ENCODE results near the gene RDX.
"Not testable (repeated sequence)": the region's sequence is repeated elsewhere in the genome, so short reads cannot be mapped to it uniquely, and the experiment has no call there.

RDX gene

GRCh38 chr11:110318638-110319404, 22.4 kb upstream of the RDX start:
- TF ChIP-seq, protein P1, sequence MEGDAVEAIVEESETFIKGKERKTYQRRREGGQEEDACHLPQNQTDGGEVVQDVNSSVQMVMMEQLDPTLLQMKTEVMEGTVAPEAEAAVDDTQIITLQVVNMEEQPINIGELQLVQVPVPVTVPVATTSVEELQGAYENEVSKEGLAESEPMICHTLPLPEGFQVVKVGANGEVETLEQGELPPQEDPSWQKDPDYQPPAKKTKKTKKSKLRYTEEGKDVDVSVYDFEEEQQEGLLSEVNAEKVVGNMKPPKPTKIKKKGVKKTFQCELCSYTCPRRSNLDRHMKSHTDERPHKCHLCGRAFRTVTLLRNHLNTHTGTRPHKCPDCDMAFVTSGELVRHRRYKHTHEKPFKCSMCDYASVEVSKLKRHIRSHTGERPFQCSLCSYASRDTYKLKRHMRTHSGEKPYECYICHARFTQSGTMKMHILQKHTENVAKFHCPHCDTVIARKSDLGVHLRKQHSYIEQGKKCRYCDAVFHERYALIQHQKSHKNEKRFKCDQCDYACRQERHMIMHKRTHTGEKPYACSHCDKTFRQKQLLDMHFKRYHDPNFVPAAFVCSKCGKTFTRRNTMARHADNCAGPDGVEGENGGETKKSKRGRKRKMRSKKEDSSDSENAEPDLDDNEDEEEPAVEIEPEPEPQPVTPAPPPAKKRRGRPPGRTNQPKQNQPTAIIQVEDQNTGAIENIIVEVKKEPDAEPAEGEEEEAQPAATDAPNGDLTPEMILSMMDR (conservative IDR thresholded peaks at IDR 0.05; ENCODE audit: low read depth, low read length): no peak
- DNase-seq (ENCODE audit: low read depth): no peak

DNA sequence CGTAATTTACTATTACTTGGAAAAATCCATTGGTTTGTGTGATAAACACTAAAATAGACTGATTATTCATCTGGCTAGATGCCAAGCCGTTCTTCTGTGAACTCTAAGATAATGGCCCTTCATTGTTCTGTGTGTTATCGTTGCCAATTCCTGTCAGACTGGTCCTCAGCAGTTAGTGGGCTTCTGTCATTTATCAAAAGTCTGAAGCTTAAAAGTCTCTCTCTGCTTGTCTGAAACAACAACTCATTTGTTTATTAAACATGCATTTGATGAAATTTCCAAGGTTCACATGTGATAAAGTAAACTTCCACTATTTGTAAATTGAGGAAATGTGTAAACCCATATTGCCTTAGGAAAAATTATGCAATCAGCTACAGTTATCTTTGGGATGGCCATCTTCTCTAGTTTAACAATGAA, 21.1 kb upstream of the RDX start:
- TF ChIP-seq, protein P1 (conservative IDR thresholded peaks at IDR 0.05; ENCODE audit: low read depth, low read length): no peak
- no peak overlapping the region for H3K4me3 ChIP-seq (ENCODE audit: low read length)
- no peak for DNase-seq (ENCODE audit: low read depth)

More at GRCh38 chr11:110318638-110319404, 22.4 kb upstream of the RDX start:
- no peak overlapping the region for H3K4me3 ChIP-seq (ENCODE audit: low read length)

GRCh38 chr11:110314366-110315095, 18.1 kb upstream of the RDX start:
- no peak for DNase-seq (ENCODE audit: low read depth)
- TF ChIP-seq, protein P1 (conservative IDR thresholded peaks at IDR 0.05; ENCODE audit: low read depth, low read length): no peak
- no peak overlapping the region for H3K4me3 ChIP-seq (ENCODE audit: low read length)

DNA sequence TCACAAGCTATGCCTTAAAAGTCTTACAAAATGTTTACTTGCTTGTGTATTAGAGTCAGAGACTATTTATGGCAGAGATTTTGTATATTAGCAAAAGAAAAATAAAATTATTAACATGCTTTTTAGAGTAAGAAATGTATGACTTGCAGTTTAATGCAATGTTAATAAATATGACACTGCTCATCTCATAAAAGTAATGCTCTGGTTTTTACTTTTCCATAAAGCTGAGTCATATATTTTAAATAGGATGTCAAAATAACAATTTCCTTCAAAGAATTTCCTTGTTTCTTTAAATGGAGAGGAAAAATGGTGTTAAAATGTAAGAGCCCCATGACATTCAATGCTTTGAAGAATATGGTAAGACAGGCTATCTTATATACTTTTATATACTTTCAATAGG, 16.3 kb upstream of the RDX start:
- TF ChIP-seq, protein P1 (conservative IDR thresholded peaks at IDR 0.05; ENCODE audit: low read depth, low read length): no peak
- DNase-seq (ENCODE audit: low read depth): no peak
- H3K4me3 ChIP-seq (ENCODE audit: low read length): no peak overlapping the region

- TF ChIP-seq, protein P1 (conservative IDR thresholded peaks at IDR 0.05; ENCODE audit: low read depth, low read length): no peak
- DNase-seq (ENCODE audit: low read depth): no peak
- no peak overlapping the region for H3K4me3 ChIP-seq (ENCODE audit: low read length)
Observed at GRCh38 chr11:110311783-110312579, 15.6 kb upstream of the RDX start.

DNA sequence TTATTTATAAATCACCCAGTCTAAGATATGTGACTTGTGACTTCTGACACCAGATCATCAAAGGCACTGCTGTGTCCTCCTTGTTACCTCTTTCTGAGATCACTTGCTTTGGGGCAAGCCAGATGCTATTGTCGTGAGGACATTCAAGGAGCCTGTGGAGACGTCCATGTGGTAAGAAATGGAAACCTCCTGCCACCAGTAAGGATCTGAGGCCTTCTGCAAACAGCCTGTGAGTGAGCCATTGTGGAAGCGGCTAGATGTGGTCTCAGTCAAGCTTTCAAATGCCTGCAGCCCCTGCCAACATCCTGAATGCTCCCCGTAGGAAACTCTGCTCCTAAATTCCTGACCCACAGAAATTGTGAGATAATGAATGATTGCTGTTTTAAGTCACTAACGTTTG, 11.7 kb upstream of the RDX start:
- no peak for DNase-seq (ENCODE audit: low read depth)
- no peak overlapping the region for H3K4me3 ChIP-seq (ENCODE audit: low read length)
- TF ChIP-seq, protein P1 (conservative IDR thresholded peaks at IDR 0.05; ENCODE audit: low read depth, low read length): no peak

DNA sequence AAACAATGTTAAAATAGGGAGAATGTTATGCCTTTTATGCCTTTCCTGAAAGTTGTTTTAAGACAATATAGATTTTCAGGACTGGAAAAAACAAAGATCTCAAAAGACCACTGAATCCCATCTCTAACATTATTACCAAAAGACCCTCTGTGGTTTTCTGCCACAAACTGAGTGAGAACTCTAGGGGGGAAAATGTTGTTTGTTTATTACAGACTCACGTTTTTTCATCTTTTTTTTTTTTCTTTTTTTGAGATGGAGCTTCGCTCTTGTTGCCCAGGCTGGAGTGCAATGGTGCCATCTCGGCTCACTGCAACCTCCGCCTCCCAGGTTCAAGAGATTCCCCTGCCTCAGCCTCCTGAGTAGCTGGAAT, 9.6 kb upstream of the RDX start:
- not testable (repeated sequence) for DNase-seq (ENCODE audit: low read depth); H3K4me3 ChIP-seq (ENCODE audit: low read length)

Measured in retinal pigment epithelial cell (primary cell).